Stimulated activated CD8-positive, alpha-beta memory T cell treated with anti-CD3 and anti-CD28 coated beads, Interleukin-15, amount 100 ng/mL, for 24 hours (primary cell): ENCODE data around the gene CCR4.
A peak's percentile ranks its signal among the peaks of the same experiment; 100 is the strongest.
"Not testable (repeated sequence)": the region's sequence is repeated elsewhere in the genome, so short reads cannot be mapped to it uniquely, and the experiment has no call there.

Experiments used
- DNase-seq: peaks from one replicate; pipeline ENCODE4 v3.0.0-alpha.2; 2020; ENCODE audit warnings: low read depth

Gene CCR4

GRCh38 chr3:32951410-32951811 lies at the start of gene CCR4:
TSS of gene CCR4 (plus strand) at chr3:32951644. CDS start at chr3:32953423, 1,779 bp downstream.
- no peak for DNase-seq

DNA sequence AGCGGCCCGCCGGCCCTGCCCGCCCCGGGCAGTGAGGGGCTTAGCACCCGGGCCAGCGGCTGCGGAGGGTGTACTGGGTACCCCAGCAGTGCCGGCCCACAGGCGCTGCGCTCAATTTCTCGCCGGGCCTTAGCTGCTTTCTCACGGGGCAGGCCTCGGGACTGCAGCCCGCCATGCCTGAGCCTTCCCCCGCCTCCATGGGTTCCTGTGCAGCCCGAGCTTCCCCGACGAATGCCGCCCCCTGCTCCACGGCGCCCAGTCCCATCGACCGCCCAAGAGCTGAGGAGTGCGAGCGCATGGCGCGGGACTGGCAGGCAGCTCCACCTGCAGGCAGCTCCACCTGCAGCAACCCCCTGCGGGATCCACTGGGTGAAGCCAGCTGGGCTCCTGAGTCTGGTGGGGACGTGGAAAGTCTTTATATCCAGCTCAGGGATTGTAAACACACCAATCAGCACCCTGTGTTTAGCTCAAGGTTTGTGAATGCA lies 48.5 kb upstream of the CCR4 start:
- DNase-seq, result not testable (repeated sequence)

- DNase-seq, result no peak
Observed at GRCh38 chr3:32903953-32904352, 47.5 kb upstream of the CCR4 start.

- DNase-seq, result no peak
Observed at GRCh38 chr3:32909999-32910398, 41.4 kb upstream of the CCR4 start.

DNA sequence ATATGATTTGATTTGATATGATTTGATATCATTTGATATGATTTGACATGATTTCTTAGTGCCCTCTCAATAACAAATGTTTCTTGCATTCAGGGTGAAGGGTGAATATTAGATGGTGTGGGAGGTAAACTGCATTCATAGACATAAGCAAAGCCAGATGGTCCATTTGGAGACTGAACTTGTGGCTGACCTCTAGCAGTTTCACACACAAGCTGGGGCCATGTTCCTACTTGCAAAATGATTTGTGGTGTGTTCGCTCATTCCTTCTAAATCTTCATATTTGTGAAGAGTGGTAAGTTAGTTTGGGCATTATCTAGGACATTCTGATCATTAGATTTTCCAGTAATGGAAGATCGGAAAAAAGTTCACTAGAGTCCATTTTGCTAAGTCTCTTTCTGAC lies 40.5 kb upstream of the CCR4 start:
- no peak for DNase-seq

DNA sequence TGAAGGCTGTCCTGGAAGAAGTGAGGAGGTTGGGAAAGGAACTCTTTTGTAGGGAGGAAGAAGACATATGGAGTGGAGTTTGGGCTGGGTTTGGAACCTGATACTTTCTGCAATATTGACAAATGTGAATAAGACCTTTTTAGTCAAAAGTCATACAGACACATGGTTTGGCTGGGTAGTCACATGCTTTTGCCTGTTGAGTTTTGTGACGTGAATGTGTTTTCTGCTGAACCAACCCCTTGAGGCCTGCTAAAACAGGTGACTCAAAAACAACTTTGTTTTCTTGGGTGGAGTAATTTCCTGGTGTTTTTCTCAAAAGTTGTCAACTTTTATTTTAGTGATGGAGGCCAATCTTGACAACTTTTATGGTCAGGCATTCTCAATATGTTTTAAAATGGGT lies 39.4 kb upstream of the CCR4 start:
- DNase-seq, result no peak

- DNase-seq, result no peak
Observed at GRCh38 chr3:32913790-32914446, 37.5 kb upstream of the CCR4 start.

GRCh38 chr3:32919920-32920319 lies 31.5 kb upstream of the CCR4 start:
- DNase-seq, result no peak

GRCh38 chr3:32922078-32922477 lies 29.4 kb upstream of the CCR4 start:
- DNase-seq, result no peak

GRCh38 chr3:32930161-32930560 lies 21.3 kb upstream of the CCR4 start:
- no peak for DNase-seq

DNA sequence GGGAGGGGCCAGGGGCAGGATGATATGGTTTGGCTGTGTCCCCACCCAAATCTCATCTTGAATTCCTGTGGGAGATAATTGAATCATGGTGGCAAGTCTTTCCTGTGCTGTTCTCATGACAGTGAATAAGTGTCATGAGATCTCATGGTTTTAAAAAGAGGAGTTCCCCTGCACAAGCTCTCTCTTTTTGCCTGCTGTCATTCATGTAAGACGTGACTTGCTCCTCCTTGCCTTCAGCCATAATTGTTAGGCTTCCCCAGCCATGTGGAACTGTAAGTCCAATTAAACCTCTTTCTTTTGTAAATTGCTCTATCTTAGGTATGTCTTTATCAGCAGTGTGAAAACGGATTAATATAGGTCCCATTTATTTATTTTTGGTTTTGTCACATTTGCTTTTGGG lies 20.2 kb upstream of the CCR4 start:
- not testable (repeated sequence) for DNase-seq

- no peak for DNase-seq
Observed at GRCh38 chr3:32934150-32934742, 17.2 kb upstream of the CCR4 start.

DNA sequence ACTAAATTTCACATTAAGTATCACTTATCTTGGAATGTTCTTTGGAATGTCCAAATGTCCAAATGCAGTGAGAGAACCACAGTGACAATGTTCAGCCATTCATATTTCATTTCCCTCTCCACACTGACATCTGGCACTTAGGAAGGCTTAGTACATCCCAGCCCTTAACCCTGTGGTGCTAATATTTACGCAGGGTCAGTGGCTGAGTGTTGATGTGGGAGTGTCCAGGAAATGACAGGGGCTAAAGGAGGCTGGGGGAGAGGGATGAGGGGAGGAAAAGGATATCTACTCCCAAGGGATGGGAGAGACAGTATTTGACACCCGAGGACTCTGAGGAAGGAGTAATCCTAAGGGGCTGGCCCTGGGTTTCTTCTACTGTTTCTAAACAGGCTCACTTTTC lies 14.1 kb upstream of the CCR4 start:
- DNase-seq, result no peak

DNA sequence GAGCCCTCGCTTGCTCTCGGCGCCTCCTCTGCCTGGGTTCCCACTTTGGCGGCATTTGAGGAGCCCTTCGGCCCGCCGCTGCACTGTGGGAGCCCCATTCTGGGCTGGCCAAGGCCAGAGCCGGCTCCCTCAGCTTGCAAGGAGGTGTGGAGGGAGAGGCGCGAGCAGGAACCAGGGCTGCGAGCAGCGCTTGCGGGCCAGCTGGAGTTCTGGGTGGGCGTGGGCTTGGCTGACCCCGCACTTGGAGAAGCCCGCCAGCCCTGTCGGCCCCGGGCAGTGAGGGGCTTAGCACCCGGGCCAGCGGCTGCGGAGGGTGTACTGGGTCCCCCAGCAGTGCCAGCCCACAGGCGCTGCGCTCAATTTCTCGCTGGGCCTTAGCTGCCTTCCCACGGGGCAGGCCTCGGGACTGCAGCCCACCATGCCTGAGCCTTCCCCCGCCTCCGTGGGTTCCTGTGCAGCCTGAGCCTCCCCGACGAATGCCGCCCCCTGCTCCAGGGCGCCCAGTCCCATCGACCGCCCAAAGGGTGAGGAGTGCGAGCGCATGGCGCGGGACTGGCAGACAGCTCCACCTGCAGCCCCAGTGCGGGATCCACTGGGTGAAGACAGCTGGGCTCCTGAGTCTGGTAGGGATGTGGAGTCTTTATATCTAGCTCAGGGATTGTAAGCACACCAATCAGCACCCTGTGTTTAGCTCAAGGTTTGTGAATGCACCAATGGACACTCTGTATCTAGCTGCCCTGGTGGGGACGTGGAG lies 11.7 kb upstream of the CCR4 start:
- DNase-seq, result not testable (repeated sequence)

DNA sequence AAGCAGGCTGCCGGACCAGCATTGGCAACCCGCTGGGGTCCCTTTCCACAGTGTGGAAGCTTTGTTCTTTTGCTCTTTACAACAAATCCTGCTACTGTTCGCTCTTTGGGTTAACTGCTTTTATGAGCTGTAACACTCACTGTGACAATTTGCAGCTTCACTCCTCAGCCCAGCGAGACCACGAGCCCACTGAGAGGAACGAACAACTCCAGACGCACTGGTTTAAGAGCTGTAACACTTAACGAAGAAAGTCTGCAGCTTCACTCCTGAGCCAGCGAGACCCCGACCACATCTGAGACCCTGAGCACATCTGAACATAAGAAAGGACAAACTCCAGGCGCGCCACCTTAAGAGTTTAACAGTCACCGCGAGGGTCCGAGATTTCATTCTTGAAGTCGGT lies 10.7 kb upstream of the CCR4 start:
- no peak for DNase-seq

DNA sequence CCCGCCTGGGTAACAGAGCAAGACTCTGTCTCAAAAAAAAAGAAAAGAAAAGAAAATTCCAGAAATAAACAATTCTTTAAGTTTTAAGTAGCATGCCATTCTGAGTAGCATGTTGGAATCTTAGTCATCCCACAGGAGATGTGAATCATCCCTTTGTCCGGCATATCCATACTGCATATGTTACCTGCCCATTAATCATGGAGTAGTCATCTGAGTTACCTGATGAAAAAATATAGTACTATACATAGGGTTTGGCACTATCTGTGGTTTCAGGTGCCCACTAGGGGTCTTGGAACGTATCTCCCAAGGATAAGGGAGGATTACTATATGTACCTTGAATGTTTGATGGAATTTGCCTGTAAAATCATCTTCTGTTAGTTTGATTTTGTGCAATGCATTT lies 6.3 kb upstream of the CCR4 start:
- no peak for DNase-seq

DNA sequence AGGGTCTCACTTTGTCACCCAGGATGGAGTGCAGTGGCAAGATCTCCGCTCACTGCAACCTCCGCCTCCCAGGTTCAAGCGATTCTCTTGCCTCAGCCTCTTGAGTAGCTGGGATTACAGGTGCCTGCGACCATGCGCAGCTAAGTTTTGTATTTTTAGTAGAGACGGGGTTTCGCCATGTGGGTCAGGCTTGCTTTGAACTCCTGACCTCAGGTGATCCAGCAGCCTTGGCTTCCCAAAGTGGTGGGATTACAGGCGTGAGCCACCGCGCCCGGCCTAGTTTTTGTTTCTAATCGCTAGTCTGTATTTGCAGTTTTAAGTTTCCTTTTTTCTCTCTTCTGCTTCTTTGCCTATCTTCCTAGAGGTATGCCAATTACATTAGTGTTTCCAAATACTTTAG lies 5.8 kb upstream of the CCR4 start:
- not testable (repeated sequence) for DNase-seq

GRCh38 chr3:32946973-32947788 lies 4.3 kb upstream of the CCR4 start:
- no peak for DNase-seq

GRCh38 chr3:32947789-32948238 lies 3.6 kb upstream of the CCR4 start:
- DNase-seq, result peak; percentile 93

- no peak for DNase-seq
Observed at GRCh38 chr3:32948625-32949445, 2.6 kb upstream of the CCR4 start.

DNA sequence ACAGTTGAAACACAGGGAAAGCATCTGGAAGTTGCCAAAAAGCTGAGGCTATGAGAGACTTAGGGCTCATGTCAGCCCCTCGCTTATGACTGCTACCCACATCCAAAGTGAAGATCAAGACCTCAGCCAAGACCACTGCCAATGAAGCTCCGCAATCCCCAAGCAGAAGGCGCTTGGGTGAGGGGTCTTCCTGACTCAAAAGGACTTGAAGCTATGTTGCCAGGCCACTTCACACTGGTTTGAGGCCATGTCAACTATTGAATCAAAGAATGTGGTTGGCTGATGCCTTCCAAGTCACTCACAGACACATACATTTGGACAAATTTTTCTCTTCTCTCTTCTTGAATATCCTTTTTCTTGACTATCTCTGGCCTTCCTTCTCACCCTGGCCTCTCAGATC lies 928 bp upstream of the CCR4 start:
- DNase-seq, result no peak
